ENCODE results near the gene RIC8A. TPM values are rescaled to one million over a fixed set of nuclear protein-coding genes. Genes with fewer than 3 reads are reported as not detected.

The RIC8A gene
- total and polyA plus RNA-seq, 7 donors, result 39.6 to 103 (median 73.7) TPM

GRCh38 chr11:196786-197731 lies 10.4 kb upstream of the RIC8A start:
- Histone ChIP-seq H3K4me3 (no peak overlapping the region), H3K27ac (no peak overlapping the region), H3K27me3 (no peaks in the 10 kb centered on the region), H3K36me3 (peaks cover 8 to 14% (median 10%) of the 10 kb centered on the region in 4 donors), H3K4me1 (no peaks in the 10 kb centered on the region), H3K9me3 (no peaks in the 10 kb centered on the region)
- TF ChIP-seq POLR2A (IDR thresholded peaks at IDR 0.05) (no peak), CTCF (IDR thresholded peaks at IDR 0.05) (no peak), POLR2AphosphoS5 (IDR thresholded peaks at IDR 0.05) (no peak), EP300 (IDR thresholded peaks at IDR 0.05) (no peak)
- 82 to 90% methylated on average over 23 of the region's 23 CpGs for WGBS, 2 donors
- peak; percentile 57 for DNase-seq
- intact Hi-C loops (cut with DNase I), result no loop called here

DNA sequence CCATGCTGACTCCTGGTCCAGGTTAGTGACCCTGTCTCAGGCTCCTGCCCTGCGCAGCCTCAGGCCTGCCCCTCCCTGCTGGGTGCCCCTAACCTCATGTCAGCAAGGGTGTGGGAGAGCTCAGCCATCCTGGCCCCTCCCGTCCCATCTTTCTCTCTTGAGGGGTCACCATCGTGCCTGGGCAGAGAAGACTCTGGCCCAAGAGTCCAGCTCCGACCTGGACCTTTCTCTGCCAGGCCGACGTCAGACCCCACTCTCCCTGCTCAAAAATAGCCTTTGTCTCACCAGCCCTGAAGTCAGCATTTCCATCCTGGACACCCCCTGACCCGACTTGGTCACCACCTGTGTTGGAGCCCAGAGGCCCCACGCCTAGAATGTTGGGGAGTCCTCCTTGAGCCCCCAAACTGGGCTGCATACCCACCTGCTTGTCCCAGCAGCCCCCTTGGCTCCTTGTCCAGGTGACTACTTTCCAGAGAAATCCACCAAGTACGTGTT lies 9.7 kb upstream of the RIC8A start:
- DNase-seq, result peak; percentile 63
- Histone ChIP-seq H3K9me3 (no peaks in the 10 kb centered on the region), H3K4me1 (peaks cover 0 to under 1% (median 0%) of the 10 kb centered on the region in 4 donors), H3K36me3 (peaks cover 8 to 22% (median 11%) of the 10 kb centered on the region in 4 donors), H3K27ac (no peak overlapping the region), H3K27me3 (no peaks in the 10 kb centered on the region), H3K4me3 (no peak overlapping the region)
- WGBS, 2 donors, result 85 to 89% methylated on average over 9 of the region's 9 CpGs
- TF ChIP-seq POLR2A (IDR thresholded peaks at IDR 0.05), result no peak
- no peak for TF ChIP-seq CTCF (IDR thresholded peaks at IDR 0.05)
- no peak for TF ChIP-seq EP300 (IDR thresholded peaks at IDR 0.05)
- TF ChIP-seq POLR2AphosphoS5 (IDR thresholded peaks at IDR 0.05), result no peak
- intact Hi-C loops (cut with DNase I), result no loop called here

DNA sequence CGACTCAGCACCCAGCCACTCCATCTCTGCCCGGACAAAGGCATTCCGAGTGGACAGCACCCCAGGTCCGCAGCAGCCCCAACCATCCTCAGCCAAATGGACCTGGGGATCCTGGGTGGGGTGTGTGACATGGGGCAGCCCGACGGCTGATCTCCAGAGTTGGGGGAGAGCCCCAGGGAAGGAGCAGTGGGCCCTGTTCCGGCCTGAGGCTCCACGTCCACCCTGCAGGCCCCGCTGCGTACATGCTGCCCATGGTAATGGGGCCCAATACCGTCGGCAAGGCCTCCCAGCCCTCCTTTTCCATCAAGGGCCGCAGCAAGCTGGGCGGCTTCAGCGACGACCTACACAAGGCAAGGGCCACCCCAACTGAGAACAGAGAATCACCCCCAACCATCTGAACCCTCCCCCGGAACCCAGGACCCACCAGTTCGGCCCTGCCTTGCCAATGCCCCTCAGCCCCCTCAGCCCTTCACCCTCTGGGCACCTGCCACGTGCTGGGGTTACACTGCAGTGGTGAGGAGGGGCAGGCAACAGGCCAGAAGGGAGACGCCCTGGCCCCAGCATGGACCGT lies 9.2 kb upstream of the RIC8A start:
- 90% methylated on average over 21 of the region's 21 CpGs for WGBS, 2 donors
- peak; percentile 63 for DNase-seq

DNA sequence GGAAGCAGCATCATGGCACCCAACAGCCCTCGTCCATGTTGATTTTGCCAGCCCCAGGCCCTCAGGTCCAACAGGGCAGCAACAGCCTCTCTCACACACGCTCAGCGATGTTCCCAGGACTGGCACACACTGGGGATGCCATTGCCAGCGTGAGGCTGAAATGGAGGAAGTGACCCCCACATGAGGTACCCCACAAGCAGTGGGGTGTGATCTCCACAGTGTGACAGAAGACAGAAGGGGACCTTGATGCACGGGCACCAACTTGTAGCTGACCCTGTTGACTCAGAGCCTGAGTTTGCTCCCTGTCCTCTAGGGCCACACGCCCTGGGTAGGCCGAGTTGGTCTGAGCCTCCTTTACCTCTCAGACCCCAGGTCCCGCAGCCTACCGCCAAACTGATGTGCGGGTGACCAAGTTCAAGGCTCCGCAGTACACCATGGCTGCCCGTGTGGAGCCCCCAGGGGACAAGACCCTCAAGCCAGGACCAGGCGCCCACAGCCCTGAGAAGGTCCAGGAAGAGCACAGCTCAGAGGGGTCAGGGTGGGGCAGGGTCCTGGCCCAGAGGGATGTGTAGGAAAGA lies 8.4 kb upstream of the RIC8A start:
- no peaks in the 10 kb centered on the region for H3K9me3 ChIP-seq
- peak; percentile 56 for DNase-seq
- intact Hi-C loops (cut with DNase I), result no loop called here
- H3K4me1 ChIP-seq, result peaks cover 0 to 11% (median 4%) of the 10 kb centered on the region in 4 donors
- H3K4me3 ChIP-seq, result no peak overlapping the region
- 88 to 89% methylated on average over 13 of the region's 13 CpGs for WGBS, 2 donors
- TF ChIP-seq CTCF (IDR thresholded peaks at IDR 0.05) (no peak), POLR2A (IDR thresholded peaks at IDR 0.05) (no peak), POLR2AphosphoS5 (IDR thresholded peaks at IDR 0.05) (no peak), EP300 (IDR thresholded peaks at IDR 0.05) (no peak)
- no peak overlapping the region for H3K27ac ChIP-seq
- peaks cover 10 to 35% (median 19%) of the 10 kb centered on the region in 4 donors for H3K36me3 ChIP-seq
- no peaks in the 10 kb centered on the region for H3K27me3 ChIP-seq

More for the DNA sequence above, 9.2 kb upstream of the RIC8A start:
- intact Hi-C loops (cut with DNase I), result no loop called here
- no peak overlapping the region for H3K4me3 ChIP-seq
- no peaks in the 10 kb centered on the region for H3K9me3 ChIP-seq
- H3K4me1 ChIP-seq, result peaks cover 0 to 6% (median 0%) of the 10 kb centered on the region in 4 donors
- TF ChIP-seq POLR2AphosphoS5 (IDR thresholded peaks at IDR 0.05), result no peak
- no peak for TF ChIP-seq EP300 (IDR thresholded peaks at IDR 0.05)
- TF ChIP-seq POLR2A (IDR thresholded peaks at IDR 0.05), result no peak
- TF ChIP-seq CTCF (IDR thresholded peaks at IDR 0.05), result no peak
- no peaks in the 10 kb centered on the region for H3K27me3 ChIP-seq
- H3K36me3 ChIP-seq, result peaks cover 8 to 27% (median 15%) of the 10 kb centered on the region in 4 donors
- H3K27ac ChIP-seq, result no peak overlapping the region

Measured in sigmoid colon (tissue), 7 donors.